Measurements from ENCODE around the gene SH3GL1. TPM values are rescaled to one million over a fixed set of nuclear protein-coding genes. Genes with fewer than 3 reads are reported as not detected.
A peak's percentile ranks its signal among the peaks of the same experiment; 100 is the strongest.

The SH3GL1 gene
- total and polyA plus RNA-seq, 9 of the 15 experiments (the other 6 are each of a cell fraction or from before 2014, with no cell fraction given): 1.7 to 75.3 (median 25.7) TPM

- TF ChIP-seq ZNF740 (CRISPR knock-in tag; IDR thresholded peaks at IDR 0.05): no peak
- no peak for TF ChIP-seq ZNF740 (tag; IDR thresholded peaks at IDR 0.05)
- no peak for TF ChIP-seq SIRT6 (IDR thresholded peaks at IDR 0.05; ENCODE audit: low read depth, low read length)
- TF ChIP-seq FOXP4 (CRISPR knock-in tag; IDR thresholded peaks at IDR 0.05; ENCODE audit: borderline replicate concordance): no peak
Measured at GRCh38 chr19:4373013-4373367, 27.4 kb downstream of the SH3GL1 start (continued).

- ChIA-PET CTCF (ENCODE audit: low intra/inter-chr PET ratio) (no interaction called here), POLR2A (interaction anchor here (0.5 to 1.2 kb wide), 8 partner anchors 9 to 508 kb away, joined by 3 to 6 read pairs (median 4); no protein-coding TSS in a partner anchor)
- no peaks in the 10 kb centered on the region for H3K27me3 ChIP-seq (ENCODE audit: control insufficient read depth in 2 of 2, insufficient read depth in 2 of 2, low read length in 2 of 2)
- in situ Hi-C loops (cut with MboI): no loop called here
- H3K4me2 ChIP-seq (ENCODE audit: insufficient read depth, low read length): peak overlapping the region; percentile 30; the same call in 1 of the 2 replicates
- H3K9ac ChIP-seq (ENCODE audit: insufficient read depth in 1 of 2, low read depth in 2 of 2, low read length in 2 of 2): peak overlapping the region; percentile 19 to 94; a peak in 3 of 4 replicates
- peaks cover 93% of the 10 kb centered on the region for H3K79me2 ChIP-seq (ENCODE audit: control insufficient read depth, insufficient read depth, low read length)
- H3K4me1 ChIP-seq (replicated peaks in 1 of 2; ENCODE audit: control insufficient read depth in 2 of 2, insufficient read depth in 2 of 2, low read length in 2 of 2): peaks cover 77 to 97% of the 10 kb centered on the region in 2 experiments
- DNase-seq (ENCODE audit: extremely low read depth in 1 of 4, low spot score in 3 of 4) (peak in 3 of 4 experiments; percentile 48 to 55 (median 55)), FAIRE-seq (no peak), ATAC-seq (no peak)
- BruUV-seq (replicated peaks): no TSS peak
- 67% methylated on average over 21 of the region's 22 CpGs for WGBS (ENCODE audit: insufficient coverage, low coverage, missing lambda C conversion rate)
- H3K4me3 ChIP-seq: no peak overlapping the region
- peaks cover 50% of the 10 kb centered on the region; the same call in 2 of the 3 replicates for H3K36me3 ChIP-seq (ENCODE audit: control insufficient read depth, insufficient read depth, low read length)
- H3K27ac ChIP-seq (ENCODE audit: extremely low read depth, low read depth, low read length): peak overlapping the region; percentile 57
- H4K20me1 ChIP-seq (replicated peaks; ENCODE audit: control insufficient read depth, insufficient read depth, low read length): peaks cover 8% of the 10 kb centered on the region
- intact Hi-C loops (cut with micrococcal nuclease): no loop called here
- H3K9me1 ChIP-seq (ENCODE audit: control insufficient read depth, insufficient read depth, low read length): no peaks in the 10 kb centered on the region
- no peaks in the 10 kb centered on the region for H3K9me3 ChIP-seq (replicated peaks; ENCODE audit: control insufficient read depth, insufficient read depth, low read depth, low read length)
- H2AFZ ChIP-seq (ENCODE audit: low read depth, low read length): no peak overlapping the region
- TF ChIP-seq, protein P1, sequence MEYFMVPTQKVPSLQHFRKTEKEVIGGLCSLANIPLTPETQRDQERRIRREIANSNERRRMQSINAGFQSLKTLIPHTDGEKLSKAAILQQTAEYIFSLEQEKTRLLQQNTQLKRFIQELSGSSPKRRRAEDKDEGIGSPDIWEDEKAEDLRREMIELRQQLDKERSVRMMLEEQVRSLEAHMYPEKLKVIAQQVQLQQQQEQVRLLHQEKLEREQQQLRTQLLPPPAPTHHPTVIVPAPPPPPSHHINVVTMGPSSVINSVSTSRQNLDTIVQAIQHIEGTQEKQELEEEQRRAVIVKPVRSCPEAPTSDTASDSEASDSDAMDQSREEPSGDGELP (CRISPR knock-in tag; IDR thresholded peaks at IDR 0.05; ENCODE audit: borderline replicate concordance): peak; percentile 88
- TF ChIP-seq ZNF436 (CRISPR knock-in tag; IDR thresholded peaks at IDR 0.05) (no peak), L3MBTL2 (IDR thresholded peaks at IDR 0.05) (0 out of 2 replicates have a peak, but pooled peaks have one; percentile 15), CBFA2T3 (IDR thresholded peaks at IDR 0.05) (peak; percentile 15; the same call in 1 of the 2 replicates), ZBTB1 (CRISPR knock-in tag; IDR thresholded peaks at IDR 0.05; ENCODE audit: borderline replicate concordance, low read depth) (no peak), HDAC6 (IDR thresholded peaks at IDR 0.05; ENCODE audit: low read depth, low read length) (no peak), ZBTB7A (IDR thresholded peaks at IDR 0.05; ENCODE audit: borderline replicate concordance, control insufficient read depth, low read depth, low read length) (peak; percentile 37; the same call in 1 of the 2 replicates), TCF3 (CRISPR knock-in tag; IDR thresholded peaks at IDR 0.05) (peak; percentile 22; the same call in 1 of the 2 replicates)
- TF ChIP-seq, protein P2, sequence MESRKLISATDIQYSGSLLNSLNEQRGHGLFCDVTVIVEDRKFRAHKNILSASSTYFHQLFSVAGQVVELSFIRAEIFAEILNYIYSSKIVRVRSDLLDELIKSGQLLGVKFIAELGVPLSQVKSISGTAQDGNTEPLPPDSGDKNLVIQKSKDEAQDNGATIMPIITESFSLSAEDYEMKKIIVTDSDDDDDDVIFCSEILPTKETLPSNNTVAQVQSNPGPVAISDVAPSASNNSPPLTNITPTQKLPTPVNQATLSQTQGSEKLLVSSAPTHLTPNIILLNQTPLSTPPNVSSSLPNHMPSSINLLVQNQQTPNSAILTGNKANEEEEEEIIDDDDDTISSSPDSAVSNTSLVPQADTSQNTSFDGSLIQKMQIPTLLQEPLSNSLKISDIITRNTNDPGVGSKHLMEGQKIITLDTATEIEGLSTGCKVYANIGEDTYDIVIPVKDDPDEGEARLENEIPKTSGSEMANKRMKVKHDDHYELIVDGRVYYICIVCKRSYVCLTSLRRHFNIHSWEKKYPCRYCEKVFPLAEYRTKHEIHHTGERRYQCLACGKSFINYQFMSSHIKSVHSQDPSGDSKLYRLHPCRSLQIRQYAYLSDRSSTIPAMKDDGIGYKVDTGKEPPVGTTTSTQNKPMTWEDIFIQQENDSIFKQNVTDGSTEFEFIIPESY (CRISPR knock-in tag; IDR thresholded peaks at IDR 0.05): peak; percentile 80
Measured at GRCh38 chr19:4372165-4373012, 28.0 kb downstream of the SH3GL1 start.

Measured in K562 (cell line).